IPS DF 6.9 (cell line): Measurements from ENCODE around the gene HUWE1.
A peak's percentile ranks its signal among the peaks of the same experiment; 100 is the strongest.

Experiments
- DNase-seq: peaks from one replicate; pipeline ENCODE4 v3.0.0-alpha.2; 2013; ENCODE audit warnings: low read depth, low spot score
- H3K27ac ChIP-seq: one replicate; pipeline ENCODE4 v1.5.1; 2013; ENCODE audit warnings: low read length, control low read depth
- H3K27me3 ChIP-seq: 2 replicates; pipeline ENCODE4 v1.6.1; 2013; ENCODE audit warnings: mild to moderate bottlenecking, low read length; ENCODE audit not compliant: control insufficient read depth, insufficient read depth
- H3K36me3 ChIP-seq: 2 replicates; pipeline ENCODE4 v1.6.1; 2013; ENCODE audit warnings: low read length; ENCODE audit not compliant: control insufficient read depth, insufficient read depth
- H3K4me1 ChIP-seq: 2 replicates; pipeline ENCODE4 v1.6.1; 2013; ENCODE audit warnings: low read length; ENCODE audit not compliant: control insufficient read depth, insufficient read depth
- H3K4me3 ChIP-seq: 2 replicates; pipeline ENCODE4 v1.5.1; 2013; ENCODE audit warnings: mild to moderate bottlenecking, low read length
- H3K9me3 ChIP-seq: 2 replicates; pipeline ENCODE4 v1.6.1; 2013; ENCODE audit warnings: low read length, inconsistent platforms; ENCODE audit not compliant: control insufficient read depth, insufficient read depth
- WGBS: extraction: QIAGEN DNeasy Blood & Tissue Kit; methylation state at CpG from one replicate; pipeline ENCODE4 v1.1.7; 2013; ENCODE audit warnings: mixed read lengths, missing lambda C conversion rate; ENCODE audit not compliant: insufficient read length, insufficient coverage; 5-methylcytosine and 5-hydroxymethylcytosine counted together

HUWE1 gene

DNA sequence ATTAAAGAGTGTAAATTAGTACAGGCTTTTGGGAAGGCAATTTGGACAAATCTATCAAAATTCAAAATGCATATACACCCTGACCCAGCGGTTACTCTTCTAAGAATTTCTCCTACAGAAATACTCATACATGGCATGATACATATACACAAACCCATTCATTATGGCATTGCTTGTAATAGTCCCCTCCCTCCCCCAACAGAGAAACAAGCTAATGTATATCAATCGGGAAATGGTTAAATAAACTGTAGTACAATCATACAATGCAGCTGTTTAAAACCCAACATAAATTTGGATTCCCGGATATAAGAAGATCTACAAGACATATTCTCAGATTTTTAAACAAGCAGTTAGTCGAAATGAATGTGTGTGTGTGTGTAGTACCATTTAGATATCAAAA is 808 bp downstream of the HUWE1 start:
- WGBS = no CpG with 5 or more reads among the region's 4 CpGs
- H3K4me1 ChIP-seq = no peaks in the 10 kb centered on the region; the same call in 1 of the 2 replicates
- H3K27me3 ChIP-seq = no peaks in the 10 kb centered on the region
- no peaks in the 10 kb centered on the region for H3K9me3 ChIP-seq
- H3K36me3 ChIP-seq = no peaks in the 10 kb centered on the region
- no peak overlapping the region for H3K27ac ChIP-seq
- no peak for DNase-seq
- peak overlapping the region; percentile 74 for H3K4me3 ChIP-seq

DNA sequence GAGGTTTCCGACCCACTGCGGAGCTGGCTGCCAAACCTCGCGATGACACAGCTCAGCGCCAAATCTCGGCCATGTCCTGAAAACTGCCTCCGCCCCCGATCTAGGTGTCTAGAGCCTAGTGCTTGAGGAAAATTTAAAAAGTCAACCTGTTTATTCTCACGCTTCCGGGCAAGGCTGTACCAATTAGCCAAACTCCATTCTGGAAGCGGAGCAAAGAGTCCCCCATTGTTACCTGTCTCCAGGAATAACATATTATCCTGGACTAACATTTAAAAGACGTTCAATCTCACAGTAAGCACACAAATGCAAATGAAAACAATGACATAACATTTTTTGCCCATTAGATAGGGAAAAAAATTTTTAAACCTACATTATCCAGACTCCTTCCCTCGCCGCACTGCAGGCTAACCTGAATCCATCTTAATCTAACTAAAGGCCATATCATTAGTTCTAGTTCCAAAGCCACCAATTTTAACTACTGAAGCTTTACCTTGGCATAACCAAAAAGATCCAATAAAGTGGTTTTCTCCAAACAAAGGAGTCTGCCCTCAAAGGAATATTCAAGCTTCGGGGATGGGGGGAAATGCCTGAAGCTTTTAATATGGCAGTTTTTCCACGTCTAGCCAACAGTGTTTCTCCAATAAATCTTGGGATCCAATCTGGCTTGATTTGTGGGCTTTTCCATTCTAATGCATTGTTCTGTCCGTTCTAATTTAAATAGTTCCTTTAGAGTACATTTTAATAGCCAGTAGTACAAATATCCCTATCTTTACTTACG is 1.9 kb downstream of the HUWE1 start:
- no peak for DNase-seq

DNA sequence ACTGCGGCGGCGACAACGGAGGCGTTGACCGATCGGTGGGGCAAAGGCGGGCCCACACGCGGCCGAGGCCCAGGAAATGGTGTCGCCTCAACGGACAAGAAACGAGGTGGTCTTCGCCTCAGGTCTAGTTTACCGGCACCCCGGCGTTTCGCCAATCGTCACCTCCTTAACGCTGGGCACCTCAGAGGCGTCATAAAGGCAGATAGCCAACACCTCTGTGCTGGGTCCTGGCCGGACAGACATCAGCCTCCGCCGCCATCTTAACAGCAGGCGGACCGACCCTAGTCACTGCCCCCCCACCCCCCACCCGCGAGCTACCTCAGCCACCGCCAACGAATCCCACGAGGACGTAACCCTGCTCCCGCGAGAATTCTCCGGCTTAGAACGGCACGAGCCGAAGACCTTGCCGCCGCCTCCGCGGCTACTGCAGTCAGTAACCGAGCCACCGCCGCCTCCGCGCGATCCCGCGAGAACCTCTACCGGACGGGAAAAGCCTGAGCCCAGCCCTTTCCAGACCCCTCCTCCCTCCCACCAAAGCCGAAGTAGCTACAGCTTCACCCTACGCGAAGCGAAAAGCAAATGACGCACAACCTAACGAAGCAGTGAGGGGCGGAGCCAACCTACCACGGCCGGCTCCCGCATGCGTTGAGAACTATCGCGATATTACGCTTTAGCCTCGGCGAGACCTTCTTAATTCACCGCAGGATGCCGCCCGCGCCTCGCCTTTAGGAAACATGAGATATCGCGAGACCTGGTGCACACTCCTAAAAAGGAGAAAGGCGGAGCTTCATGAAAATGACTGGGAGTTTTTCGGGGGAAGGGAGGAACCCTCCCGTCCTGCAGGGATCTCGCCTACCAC is 2.7 kb downstream of the HUWE1 start:
- no CpG with 5 or more reads among the region's 80 CpGs for WGBS
- Histone ChIP-seq H3K27me3 (no peaks in the 10 kb centered on the region), H3K9me3 (no peaks in the 10 kb centered on the region), H3K4me3 (peak overlapping the region; percentile 77), H3K36me3 (no peaks in the 10 kb centered on the region), H3K27ac (no peak overlapping the region), H3K4me1 (no peaks in the 10 kb centered on the region; the same call in 1 of the 2 replicates)
- peak; percentile 79 for DNase-seq

More for the DNA sequence above, 1.9 kb downstream of the HUWE1 start:
- H3K4me3 ChIP-seq = peak overlapping the region; percentile 47; the same call in 1 of the 2 replicates
- H3K27me3 ChIP-seq = no peaks in the 10 kb centered on the region
- no CpG with 5 or more reads among the region's 18 CpGs for WGBS
- H3K9me3 ChIP-seq = no peaks in the 10 kb centered on the region
- no peaks in the 10 kb centered on the region for H3K36me3 ChIP-seq
- no peaks in the 10 kb centered on the region; the same call in 1 of the 2 replicates for H3K4me1 ChIP-seq
- H3K27ac ChIP-seq = no peak overlapping the region

GRCh38 chrX:53682885-53683555 is 3.5 kb downstream of the HUWE1 start:
- no peaks in the 10 kb centered on the region for H3K27me3 ChIP-seq
- no peaks in the 10 kb centered on the region for H3K9me3 ChIP-seq
- no peak for DNase-seq
- WGBS = no CpG with 5 or more reads among the region's 24 CpGs
- H3K4me3 ChIP-seq = peak overlapping the region; percentile 77
- no peaks in the 10 kb centered on the region; the same call in 1 of the 2 replicates for H3K4me1 ChIP-seq
- H3K36me3 ChIP-seq = no peaks in the 10 kb centered on the region
- H3K27ac ChIP-seq = no peak overlapping the region

DNA sequence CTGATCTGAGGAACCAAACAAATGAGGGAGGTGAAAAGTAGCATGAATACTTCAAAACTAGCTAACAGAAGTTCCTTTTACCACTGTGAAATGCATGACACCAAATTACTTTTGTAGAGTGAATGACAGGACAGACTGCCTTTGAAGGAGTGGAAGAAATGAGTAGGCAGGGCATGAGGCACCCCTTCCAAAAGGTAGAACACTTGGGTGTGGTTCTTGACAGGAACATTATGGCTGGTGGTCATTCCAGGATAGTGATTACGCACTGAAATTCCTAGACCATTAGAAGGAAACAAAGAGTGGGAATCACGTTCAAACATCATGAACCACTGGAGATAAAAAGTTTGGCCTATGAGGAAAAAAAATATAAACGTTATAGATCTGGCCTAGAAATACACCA is 4.9 kb downstream of the HUWE1 start:
- Histone ChIP-seq H3K4me3 (no peak overlapping the region), H3K27me3 (no peaks in the 10 kb centered on the region), H3K9me3 (no peaks in the 10 kb centered on the region), H3K36me3 (no peaks in the 10 kb centered on the region), H3K4me1 (no peaks in the 10 kb centered on the region; the same call in 1 of the 2 replicates), H3K27ac (no peak overlapping the region)
- DNase-seq = no peak
- no CpG with 5 or more reads among the region's 3 CpGs for WGBS

DNA sequence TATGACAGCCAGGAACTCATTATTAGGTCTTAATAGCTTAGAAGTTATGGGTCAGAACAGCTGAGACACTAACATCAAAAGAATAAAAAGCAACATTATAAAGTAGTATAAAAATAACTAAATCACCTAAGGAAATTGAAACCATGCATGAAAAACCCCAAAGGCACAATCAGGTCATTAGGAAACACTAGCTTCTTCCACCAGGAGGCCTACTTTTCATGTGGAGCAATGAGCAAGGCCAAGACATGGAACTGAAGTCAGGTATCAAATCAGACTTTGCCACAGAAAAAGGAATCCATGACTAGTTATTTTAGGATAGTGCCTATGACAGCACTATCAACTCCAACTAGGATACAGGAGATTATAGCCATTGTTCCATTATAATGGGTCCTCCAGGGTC is 7.9 kb downstream of the HUWE1 start:
- Histone ChIP-seq H3K4me3 (no peak overlapping the region), H3K36me3 (no peaks in the 10 kb centered on the region), H3K27ac (no peak overlapping the region), H3K9me3 (no peaks in the 10 kb centered on the region), H3K27me3 (no peaks in the 10 kb centered on the region), H3K4me1 (no peaks in the 10 kb centered on the region; the same call in 1 of the 2 replicates)
- no peak for DNase-seq

GRCh38 chrX:53677286-53677685 is 9.2 kb downstream of the HUWE1 start:
- Histone ChIP-seq H3K36me3 (no peaks in the 10 kb centered on the region), H3K27ac (no peak overlapping the region), H3K4me1 (no peaks in the 10 kb centered on the region; the same call in 1 of the 2 replicates), H3K27me3 (no peaks in the 10 kb centered on the region), H3K4me3 (no peak overlapping the region), H3K9me3 (no peaks in the 10 kb centered on the region)
- no CpG with 5 or more reads among the region's 3 CpGs for WGBS
- DNase-seq = no peak

- no peak for DNase-seq
- Histone ChIP-seq H3K9me3 (no peaks in the 10 kb centered on the region), H3K27ac (no peak overlapping the region), H3K27me3 (no peaks in the 10 kb centered on the region), H3K36me3 (no peaks in the 10 kb centered on the region), H3K4me3 (no peak overlapping the region), H3K4me1 (no peaks in the 10 kb centered on the region)
- no CpG with 5 or more reads among the region's 2 CpGs for WGBS
These were observed 11.9 kb downstream of the HUWE1 start for GRCh38 chrX:53674581-53674980.

- Histone ChIP-seq H3K4me1 (no peaks in the 10 kb centered on the region), H3K27ac (no peak overlapping the region), H3K27me3 (no peaks in the 10 kb centered on the region), H3K9me3 (no peaks in the 10 kb centered on the region), H3K4me3 (no peak overlapping the region), H3K36me3 (no peaks in the 10 kb centered on the region)
- no peak for DNase-seq
These were observed 17.3 kb downstream of the HUWE1 start for GRCh38 chrX:53669258-53669657.

DNA sequence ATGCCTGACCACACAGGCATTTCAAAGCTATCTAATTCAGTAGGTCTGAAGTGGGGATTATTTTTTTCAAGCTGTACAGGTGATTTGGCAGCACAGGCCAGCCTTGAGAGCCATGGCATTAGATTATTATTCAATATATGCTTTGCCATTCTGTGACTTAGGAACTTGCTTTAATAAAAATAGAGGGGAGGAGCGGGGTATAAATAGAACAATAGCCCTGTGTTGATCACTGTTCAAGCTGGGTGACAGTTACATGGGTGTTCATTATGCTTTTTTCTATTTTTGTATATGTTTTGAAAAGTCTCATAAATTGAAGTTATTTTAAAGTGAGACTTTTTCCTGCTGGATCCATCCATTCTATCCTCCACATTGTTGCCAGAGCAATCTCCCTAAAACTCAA is 20.3 kb downstream of the HUWE1 start:
- Histone ChIP-seq H3K27ac (no peak overlapping the region), H3K4me3 (no peak overlapping the region), H3K9me3 (no peaks in the 10 kb centered on the region), H3K36me3 (no peaks in the 10 kb centered on the region), H3K27me3 (no peaks in the 10 kb centered on the region), H3K4me1 (no peaks in the 10 kb centered on the region)
- no CpG with 5 or more reads among the region's 1 CpG for WGBS
- no peak for DNase-seq
